HCT116 (cell line): ENCODE data around the gene ZNF30. TPM values are rescaled to one million over a fixed set of nuclear protein-coding genes. Genes with fewer than 3 reads are reported as not detected.

ENCODE experiments used
- ATAC-seq: fragments of 200-7000 bp; cut with Tn5 transposase; 2 replicates; pipeline ENCODE4 v1.9.1; 2020; ENCODE audit warnings: mild to moderate bottlenecking, moderate library complexity
- BruUV-seq: library from RNA; stranded (reverse); fragments of 400-500 nt; replicated peaks from 2 replicates; lab custom pipeline; 2021; lab: Mats Ljungman, UMichigan
- CTCF ChIA-PET: fragments of 300-600 bp; sonication (Branson Sonifier 250); formaldehyde crosslinking; loops from one replicate; lab custom pipeline; 2021; ENCODE audit warnings: antibody characterized with exemption; lab: Charles Lee
- POLR2A ChIA-PET: fragments of 300-600, 350-600 bp; sonication (Branson Sonifier 250); formaldehyde crosslinking; loops from one replicate; lab custom pipeline; 2021; ENCODE audit warnings: antibody characterized with exemption; lab: Charles Lee
- RAD21 ChIA-PET, 2 experiments: fragments of 300-600 bp; sonication (Branson Sonifier 250); formaldehyde crosslinking; loops; one replicate each; lab custom pipeline; 2023; ENCODE audit warnings: low total read pairs in 2 of 2; ENCODE audit not compliant: uncharacterized antibody in 2 of 2, unreplicated experiment in 2 of 2, low non-redundant PET in 1 of 2; lab: Charles Lee
- DNase-seq: peaks from one replicate; pipeline ENCODE4 v3.0.0-alpha.2; 2010; ENCODE audit warnings: low read depth, low spot score
- H2AFZ ChIP-seq: fragments of 200-600 bp; shearing (Covaris generic), sonication (generic); 2 replicates; pipeline ENCODE4 v1.6.1; 2017; ENCODE audit warnings: low read depth, mixed run types, mixed read lengths, antibody characterized with exemption, low read length; ENCODE audit not compliant: poor library complexity, severe bottlenecking
- H3K27ac ChIP-seq: 2 replicates; pipeline ENCODE4 v1.5.1; 2012; ENCODE audit warnings: low read depth, low read length
- H3K27me3 ChIP-seq: fragments of 200-600 bp; sonication (generic); 2 replicates; pipeline ENCODE4 v1.6.1; 2016; ENCODE audit warnings: mixed run types, low read length, mixed read lengths; ENCODE audit not compliant: insufficient read depth
- H3K36me3 ChIP-seq, 2 experiments: fragments of 200-500 bp in 1 of 2; fragments of 200-600 bp in 1 of 2; sonication (Bioruptor generic) in 1 of 2; sonication (generic) in 1 of 2; 2 replicates each; pipeline versions ENCODE4 v1.5.1 to v1.6.1; 2014 to 2016; ENCODE audit warnings: low read length in 2 of 2, inconsistent platforms in 1 of 2, mixed read lengths in 1 of 2, mixed run types in 1 of 2; ENCODE audit not compliant: insufficient read depth in 2 of 2, control insufficient read depth in 1 of 2
- H3K4me1 ChIP-seq, 2 experiments: fragments of 200-600 bp in 1 of 2; sonication (generic) in 1 of 2; 2 replicates each; pipeline versions ENCODE4 v1.5.1 to v1.6.1; 2012 to 2017; ENCODE audit warnings: low read length in 2 of 2, inconsistent platforms in 1 of 2, mild to moderate bottlenecking in 1 of 2, mixed read lengths in 1 of 2, mixed run types in 1 of 2, moderate library complexity in 1 of 2; ENCODE audit not compliant: insufficient read depth in 2 of 2, control insufficient read depth in 1 of 2
- H3K4me2 ChIP-seq: fragments of 200-600 bp; sonication (generic); 2 replicates; pipeline ENCODE4 v1.6.1; 2017; ENCODE audit warnings: mixed run types, low read length, mixed read lengths
- H3K4me3 ChIP-seq, 2 experiments: fragments of 200-600 bp in 1 of 2; sonication (generic) in 1 of 2; replicated peaks in 1 of 2; 2 replicates each; pipeline ENCODE4 v1.5.1; 2011 to 2016; ENCODE audit warnings: low read length in 2 of 2, control low read depth in 1 of 2, low read depth in 1 of 2, mild to moderate bottlenecking in 1 of 2, mixed read lengths in 1 of 2, mixed run types in 1 of 2
- H3K79me2 ChIP-seq: fragments of 200-600 bp; sonication (generic); 2 replicates; pipeline ENCODE4 v1.6.1; 2017; ENCODE audit warnings: mild to moderate bottlenecking, mixed run types, low read length, moderate library complexity, mixed read lengths; ENCODE audit not compliant: insufficient read depth
- H3K9ac ChIP-seq: fragments of 200-600 bp; sonication (generic); 2 replicates; pipeline ENCODE4 v1.6.1; 2016; ENCODE audit warnings: low read length, mixed read lengths
- H3K9me2 ChIP-seq: fragments of 200-600 bp; sonication (generic), shearing (Covaris generic); 2 replicates; pipeline ENCODE4 v1.6.1; 2017; ENCODE audit warnings: mixed run types, mild to moderate bottlenecking, moderate library complexity; ENCODE audit not compliant: insufficient read depth
- H3K9me3 ChIP-seq, 2 experiments: fragments of 200-500 bp in 1 of 2; fragments of 200-600 bp in 1 of 2; sonication (Bioruptor generic) in 1 of 2; sonication (generic) in 1 of 2; 2 replicates each; pipeline ENCODE4 v1.6.1; 2014 to 2017; ENCODE audit warnings: low read length in 2 of 2, mixed read lengths in 2 of 2, inconsistent platforms in 1 of 2, low read depth in 1 of 2, mild to moderate bottlenecking in 1 of 2, mixed run types in 1 of 2, moderate library complexity in 1 of 2; ENCODE audit not compliant: control insufficient read depth in 1 of 2, insufficient read depth in 1 of 2
- H4K20me1 ChIP-seq: fragments of 200-600 bp; sonication (generic), shearing (Covaris generic); 2 replicates; pipeline ENCODE4 v1.6.1; 2017; ENCODE audit warnings: mixed run types, mild to moderate bottlenecking, moderate library complexity; ENCODE audit not compliant: insufficient read depth
- EGR1 ChIP-seq: IDR thresholded peaks from 2 replicates; pipeline ENCODE4 v1.6.1; 2012; ENCODE audit warnings: low read depth
- EZH2 ChIP-seq: fragments of 200-600 bp; sonication (generic); IDR thresholded peaks from 2 replicates; pipeline ENCODE4 v1.6.1; 2017; ENCODE audit warnings: antibody characterized with exemption, mixed run types
- FOSL1 ChIP-seq: IDR thresholded peaks from 2 replicates; pipeline ENCODE4 v1.6.1; 2012; ENCODE audit warnings: low read depth
- POLR2A ChIP-seq: IDR thresholded peaks from 2 replicates; pipeline ENCODE4 v1.7.0; 2011; ENCODE audit warnings: borderline replicate concordance; ENCODE audit not compliant: insufficient read depth, insufficient read length; ENCODE audit errors: extremely low read depth
- RAD21 ChIP-seq: IDR thresholded peaks from 2 replicates; pipeline ENCODE4 v1.6.1; 2012; ENCODE audit warnings: low read depth, mild to moderate bottlenecking
- SP1 ChIP-seq: IDR thresholded peaks from 2 replicates; pipeline ENCODE4 v1.6.1; 2012; ENCODE audit warnings: low read depth
- TCF7L2 ChIP-seq: IDR thresholded peaks from 2 replicates; pipeline ENCODE4 v1.7.0; 2011; ENCODE audit warnings: borderline replicate concordance, inconsistent platforms; ENCODE audit not compliant: insufficient read depth, insufficient read length; ENCODE audit errors: extremely low read depth
- intact Hi-C: fragments of 100-400 bp; cut with micrococcal nuclease; formaldehyde crosslinking; loops from 2 replicates; pipeline ENCODE4 v1.10.0; 2022
- total RNA-seq: library from RNA; stranded (reverse); gene quantifications from one replicate; pipeline ENCODE4 v1.2.1, GENCODE V29; 2021; ENCODE audit not compliant: unreplicated experiment

The ZNF30 gene
- total RNA-seq, 1 experiment from 2014 or later: 4.1 TPM

DNA sequence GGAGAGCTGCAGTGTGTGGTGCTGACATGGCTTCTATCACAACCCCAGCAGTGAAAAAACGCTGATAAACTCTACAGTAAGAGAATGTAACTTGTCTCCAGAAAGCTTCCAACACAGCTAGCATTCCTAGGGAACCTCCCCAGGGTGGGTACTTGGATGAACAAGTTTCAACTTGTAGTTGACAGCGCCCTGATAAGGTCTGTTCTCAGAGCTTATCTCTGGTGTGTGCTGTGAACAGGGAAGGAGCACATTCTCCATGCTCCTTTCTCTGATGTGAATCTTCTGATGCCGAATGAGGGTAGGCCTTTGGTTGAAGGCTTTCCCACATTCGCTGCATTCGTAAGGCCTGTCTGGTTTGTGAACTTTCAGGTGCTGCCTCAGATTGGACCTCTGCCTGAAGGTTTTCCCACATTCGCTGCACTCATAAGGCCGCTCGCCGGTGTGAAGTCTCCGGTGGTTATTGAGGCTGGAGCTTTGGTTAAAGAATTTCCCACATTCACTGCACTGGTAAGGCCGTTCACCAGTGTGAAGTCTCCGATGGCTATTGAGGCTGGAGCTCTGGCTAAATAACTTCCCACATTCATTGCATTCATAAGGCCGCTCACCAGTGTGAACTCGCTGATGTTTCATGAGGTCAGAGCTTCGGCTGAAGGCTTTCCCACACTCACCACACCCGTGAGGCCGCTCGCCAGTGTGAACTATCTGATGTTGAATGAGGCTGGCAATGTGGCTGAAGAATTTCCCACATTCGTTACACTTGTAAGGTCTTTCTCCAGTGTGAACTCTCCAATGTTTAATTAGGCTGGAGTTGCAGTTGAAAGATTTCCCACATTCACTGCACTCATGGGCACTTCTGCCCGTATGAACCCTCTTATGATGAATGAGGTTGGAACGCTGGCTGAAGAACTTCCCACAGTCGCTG, 31.4 kb downstream of the ZNF30 start:
- Histone ChIP-seq H3K36me3 (peaks cover 2 to 28% of the 10 kb centered on the region in 2 experiments; a peak in 2 of 4 replicates), H4K20me1 (no peaks in the 10 kb centered on the region), H3K4me1 (peaks cover 4 to 5% of the 10 kb centered on the region in 2 experiments; a peak in 3 of 4 replicates), H3K4me3 (no peak overlapping the region), H3K4me2 (no peak overlapping the region), H3K27me3 (no peaks in the 10 kb centered on the region), H3K79me2 (no peaks in the 10 kb centered on the region), H2AFZ (no peak overlapping the region), H3K27ac (no peak overlapping the region), H3K9me2 (no peaks in the 10 kb centered on the region), H3K9me3 (peaks cover 32 to 47% of the 10 kb centered on the region in 2 experiments), H3K9ac (no peak overlapping the region)
- CTCF ChIA-PET: no interaction called here
- intact Hi-C loops: no loop called here
- no peak for TF ChIP-seq EGR1
- TF ChIP-seq EZH2: no peak
- no peak for TF ChIP-seq SP1
- no peak for TF ChIP-seq FOSL1
- no peak for TF ChIP-seq RAD21
- no peak for TF ChIP-seq TCF7L2
- no peak for TF ChIP-seq POLR2A
- BruUV-seq: no TSS peak
- RAD21 ChIA-PET: no interaction called here
- DNase-seq: no peak
- ATAC-seq: no peak
- POLR2A ChIA-PET: no interaction called here

DNA sequence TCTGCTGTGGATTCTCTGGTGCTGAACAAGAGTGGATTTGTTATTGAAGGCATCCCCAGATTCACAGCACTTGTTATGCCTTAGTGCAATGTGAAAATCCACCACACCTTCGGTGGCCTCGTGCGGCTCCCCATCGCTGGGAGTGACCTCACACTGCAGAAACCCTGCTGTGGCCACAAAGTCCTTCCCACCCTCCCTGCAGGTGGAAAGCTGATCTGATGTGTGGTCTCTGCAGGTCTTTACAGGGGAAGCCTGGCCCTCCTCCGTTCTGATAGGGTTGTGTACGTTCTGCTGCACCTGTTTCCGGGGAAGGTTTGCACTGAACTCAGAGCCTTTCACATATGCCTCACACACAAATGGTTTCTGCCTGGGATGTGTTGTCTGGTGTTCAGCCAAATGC, 32.3 kb downstream of the ZNF30 start:
- ChIA-PET POLR2A (no interaction called here), CTCF (no interaction called here), RAD21 (no interaction called here)
- ATAC-seq (no peak), DNase-seq (no peak)
- Histone ChIP-seq H4K20me1 (no peaks in the 10 kb centered on the region), H3K4me3 (no peak overlapping the region), H3K4me1 (peaks cover 4 to 11% of the 10 kb centered on the region in 2 experiments; a peak in 3 of 4 replicates), H3K36me3 (peaks cover 2 to 28% of the 10 kb centered on the region in 2 experiments; a peak in 2 of 4 replicates), H3K9me3 (peaks cover 28 to 41% of the 10 kb centered on the region in 2 experiments; a peak in 3 of 4 replicates), H3K27ac (no peak overlapping the region), H3K9ac (no peak overlapping the region), H3K4me2 (no peak overlapping the region), H2AFZ (no peak overlapping the region), H3K27me3 (no peaks in the 10 kb centered on the region), H3K9me2 (no peaks in the 10 kb centered on the region), H3K79me2 (no peaks in the 10 kb centered on the region)
- no TSS peak for BruUV-seq
- intact Hi-C loops: no loop called here
- no peak for TF ChIP-seq FOSL1
- no peak for TF ChIP-seq EZH2
